Left lobe of liver (tissue), 2 donors: ENCODE results near the gene NRARP. TPM values are rescaled to one million over a fixed set of nuclear protein-coding genes. Genes with fewer than 3 reads are reported as not detected.

Experiments
- ATAC-seq: fragments of 200-7000 bp; cut with Tn5 transposase; one replicate; pipeline ENCODE4 v1.9.1; 2020; ENCODE audit warnings: mild to moderate bottlenecking, moderate library complexity
- DNase-seq: peaks from one replicate; pipeline ENCODE4 v3.0.0-alpha.2; 2020; ENCODE audit warnings: low spot score
- total RNA-seq: library from RNA; stranded (reverse); gene quantifications from one replicate; pipeline ENCODE4 v1.2.1, GENCODE V29; 2021
- donor health status: DM: no; HTN: no; CAD: no; lungs with moderate emphysema.
- donor health status: DM: no; HTN: yes; CAD: no.

The NRARP gene
- total RNA-seq, 1 donor from 2014 or later: 1.3 TPM

DNA sequence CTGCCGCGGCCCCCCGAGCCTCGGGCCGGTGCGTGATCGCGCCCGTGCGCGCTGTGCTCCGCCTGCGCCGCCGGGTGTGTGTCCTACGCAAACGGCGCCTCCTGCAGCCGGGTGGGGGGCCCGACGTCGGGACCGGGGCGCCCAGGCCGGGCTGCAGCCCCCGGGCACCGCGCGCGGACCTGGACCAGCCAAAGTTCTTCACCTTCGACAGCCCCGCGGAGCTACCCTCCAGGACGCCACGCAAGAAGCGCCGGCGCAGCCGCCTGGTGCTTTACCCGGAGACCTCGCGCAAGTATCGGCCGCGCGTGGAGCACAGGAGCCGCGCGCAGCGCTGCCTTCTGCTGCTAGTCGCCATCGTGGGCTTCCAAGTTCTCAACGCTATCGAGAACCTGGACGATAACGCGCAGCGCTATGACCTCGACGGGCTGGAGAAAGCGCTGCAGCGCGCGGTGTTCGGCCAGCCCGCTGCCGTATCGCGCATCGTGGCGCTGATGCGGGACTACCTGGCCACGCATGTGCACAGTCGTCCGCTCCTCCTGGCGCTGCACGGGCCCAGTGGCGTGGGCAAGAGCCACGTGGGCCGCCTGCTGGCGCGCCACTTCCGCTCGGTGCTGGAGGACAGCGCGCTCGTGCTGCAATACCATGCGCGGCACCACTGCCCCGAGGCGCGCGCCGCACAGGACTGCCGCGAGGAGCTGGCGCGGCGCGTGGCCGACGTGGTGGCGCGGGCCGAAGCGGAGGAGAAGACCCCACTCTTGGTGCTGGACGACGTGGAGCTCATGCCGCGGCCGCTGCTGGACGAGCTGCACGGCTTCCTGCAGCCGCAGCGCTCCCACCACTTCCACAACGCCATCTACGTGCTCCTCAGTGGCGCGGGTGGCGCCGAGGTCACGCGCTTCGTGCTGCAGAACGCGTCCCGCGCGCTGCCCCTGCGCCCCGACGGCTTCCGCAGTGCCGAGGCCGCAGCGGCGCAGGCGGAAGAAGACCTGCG lies 23.1 kb downstream of the NRARP start:
- ATAC-seq (no peak), DNase-seq (peak; percentile 47)

- ATAC-seq (peak; percentile 16), DNase-seq (peak; percentile 50)
Observed at GRCh38 chr9:137278061-137278701, 23.9 kb downstream of the NRARP start.

DNA sequence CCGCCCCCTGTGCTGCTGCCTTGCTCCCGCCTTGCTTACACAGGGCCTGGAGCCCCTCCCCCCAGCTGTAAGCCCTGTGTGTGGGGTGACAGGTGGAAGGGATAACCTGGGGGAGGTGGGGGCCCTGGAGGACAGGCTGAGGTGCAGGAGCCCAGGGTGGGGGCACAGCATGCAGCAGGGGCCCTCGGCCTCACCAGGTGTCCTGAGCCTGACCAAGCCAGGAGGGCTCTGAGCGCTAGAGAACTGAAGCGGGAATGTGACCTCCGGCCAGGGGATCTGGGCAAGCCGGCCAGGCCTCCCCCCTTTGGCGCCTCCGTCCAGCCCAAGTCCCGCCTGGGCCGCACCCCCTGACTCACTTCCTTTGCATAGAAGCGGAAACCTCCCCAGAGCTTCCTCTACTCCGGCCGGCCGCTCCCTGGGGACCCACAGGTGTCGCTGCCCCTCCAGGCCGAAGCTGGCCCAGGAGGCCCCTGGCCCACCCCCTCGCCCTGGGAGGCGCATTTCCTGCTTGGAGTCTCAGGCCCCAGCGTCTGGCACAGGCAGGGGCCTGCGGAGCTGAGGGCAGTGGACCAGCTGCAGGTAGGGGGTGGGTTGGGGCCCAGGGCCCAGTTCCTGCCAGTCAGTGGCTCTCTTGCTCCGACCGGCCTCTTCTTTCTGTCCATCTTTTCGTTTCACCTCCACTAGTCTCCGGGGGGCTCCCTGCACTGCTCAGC lies 24.6 kb downstream of the NRARP start, which contains the start of gene TOR4A:
TSS of gene TOR4A (plus strand) at position 398 of the 713 bp plus-strand sequence. CDS start 964 bp downstream, outside the sequence.
- ATAC-seq: peak; percentile 66
- peak; percentile 73 for DNase-seq

GRCh38 chr9:137276473-137277328 lies 25.4 kb downstream of the NRARP start:
- peak; percentile 44 for ATAC-seq
- DNase-seq: peak; percentile 65

DNA sequence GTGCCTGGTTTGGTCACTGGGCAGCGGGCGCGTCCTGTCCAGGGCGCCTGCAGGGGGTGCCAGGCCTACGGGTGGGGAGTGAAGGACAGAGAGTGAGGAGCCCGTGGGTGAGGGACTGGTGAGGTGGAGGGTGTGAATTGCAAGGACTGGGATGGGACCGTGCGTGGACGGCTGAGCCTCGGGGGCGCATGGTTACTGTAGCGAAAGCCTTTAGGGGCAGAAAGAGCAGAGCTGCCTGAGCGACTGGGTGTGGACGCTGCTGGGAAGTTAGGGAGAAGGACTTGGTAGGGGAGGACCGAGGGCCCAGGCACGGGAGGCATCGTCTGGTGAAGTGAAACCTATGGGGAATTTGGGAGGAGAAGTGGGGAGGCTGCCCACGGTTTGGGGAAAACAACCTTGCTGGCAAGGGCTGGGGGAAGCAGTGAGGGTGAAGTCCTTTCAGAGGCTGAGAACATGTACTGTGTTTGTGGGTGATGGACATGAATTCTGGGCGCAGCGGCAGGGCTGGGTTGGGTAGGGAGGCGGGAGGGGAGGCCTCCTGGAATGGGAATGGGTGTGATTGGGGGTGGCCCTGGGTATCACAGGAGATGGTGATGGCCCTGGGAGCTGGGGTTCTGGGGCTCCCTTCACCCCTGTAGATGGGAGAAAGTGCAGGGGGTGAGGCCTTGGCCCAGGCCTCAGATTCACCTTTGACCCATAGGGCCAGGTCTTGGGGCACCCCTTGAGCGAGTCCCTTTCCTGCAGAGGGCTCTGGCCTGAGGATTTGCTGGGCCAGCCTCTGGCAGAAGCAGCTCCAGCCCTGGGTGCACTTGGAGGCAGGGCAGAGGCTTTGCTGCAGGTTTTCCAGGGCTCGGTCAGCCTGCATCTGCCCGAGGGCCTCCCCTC lies 26.2 kb downstream of the NRARP start:
- ATAC-seq (no peak), DNase-seq (no peak)

GRCh38 chr9:137275203-137275587 lies 26.9 kb downstream of the NRARP start:
- no peak for DNase-seq
- ATAC-seq: no peak

DNA sequence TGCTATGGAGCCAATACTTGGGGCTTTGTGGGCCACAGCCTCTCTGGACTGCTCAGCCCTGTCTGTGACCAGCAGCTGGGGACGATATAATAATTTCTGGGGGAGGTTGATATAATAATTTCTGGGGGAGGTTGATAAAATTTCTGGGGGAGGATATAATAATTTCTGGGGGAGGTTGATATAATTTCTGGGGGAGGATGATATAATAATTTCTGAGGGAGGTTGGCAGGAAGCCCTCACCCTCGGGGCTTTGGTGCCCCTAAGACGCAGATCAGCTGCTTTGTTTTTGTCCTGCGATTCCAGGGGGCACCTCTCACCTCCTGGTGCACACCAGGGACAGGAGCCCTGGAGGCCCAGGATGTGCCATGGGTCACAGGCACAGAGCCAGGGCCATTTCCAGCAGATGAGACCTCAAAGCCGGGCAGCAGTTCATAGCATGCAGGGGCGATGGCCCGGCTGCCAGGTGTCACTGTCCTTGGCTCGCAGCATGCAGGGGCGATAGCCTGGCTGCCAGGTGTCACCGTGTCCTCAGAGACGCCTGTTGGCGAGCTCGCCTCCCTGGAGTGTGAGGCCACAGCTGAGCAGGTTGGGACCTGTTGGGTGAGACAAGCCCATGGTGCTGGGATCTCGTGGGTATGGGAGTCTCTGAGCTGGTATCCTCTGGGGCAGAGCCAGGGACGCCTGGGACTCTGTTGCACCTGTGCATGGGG lies 28.3 kb downstream of the NRARP start:
- ATAC-seq: peak; percentile 5
- no peak for DNase-seq

- no peak for ATAC-seq
- DNase-seq: no peak
Observed at GRCh38 chr9:137273095-137273490, 29.0 kb downstream of the NRARP start.

GRCh38 chr9:137272241-137273094 lies 29.6 kb downstream of the NRARP start:
- DNase-seq (no peak), ATAC-seq (no peak)

- ATAC-seq: no peak
- no peak for DNase-seq
Observed at GRCh38 chr9:137271696-137272076, 30.4 kb downstream of the NRARP start.

GRCh38 chr9:137270929-137271695 lies 31.0 kb downstream of the NRARP start:
- no peak for DNase-seq
- ATAC-seq: no peak

DNA sequence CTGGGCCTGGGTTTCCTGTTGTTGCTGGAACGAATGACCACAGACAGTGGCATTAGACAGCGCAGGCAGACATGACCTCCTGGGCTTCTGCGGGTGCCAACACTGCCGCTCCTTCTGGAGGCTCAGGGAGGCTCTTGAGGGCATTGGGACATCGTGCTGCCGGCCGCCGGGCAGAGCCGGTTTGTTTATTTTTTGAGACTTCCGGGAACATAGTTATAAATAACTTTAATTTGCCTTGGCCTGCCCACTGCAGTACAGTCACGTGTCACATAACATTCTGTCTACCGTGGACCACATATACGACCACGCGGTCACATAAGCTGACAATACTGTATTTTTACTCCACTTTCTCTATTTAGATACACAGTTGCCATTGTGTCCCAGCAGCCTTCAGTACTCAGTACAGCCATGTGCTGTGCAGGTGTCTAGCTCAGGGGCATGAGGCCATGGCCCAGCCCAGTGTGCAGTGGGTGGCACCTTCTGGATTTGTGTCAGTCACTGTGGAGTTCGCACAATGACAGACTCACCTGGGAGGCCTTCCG lies 32.8 kb downstream of the NRARP start:
- ATAC-seq (peak; percentile 69), DNase-seq (peak; percentile 61)

- ATAC-seq: peak; percentile 46
- DNase-seq: no peak
Observed at GRCh38 chr9:137268538-137269201, 33.4 kb downstream of the NRARP start.

GRCh38 chr9:137267933-137268355 lies 34.1 kb downstream of the NRARP start:
- no peak for DNase-seq
- no peak for ATAC-seq

DNA sequence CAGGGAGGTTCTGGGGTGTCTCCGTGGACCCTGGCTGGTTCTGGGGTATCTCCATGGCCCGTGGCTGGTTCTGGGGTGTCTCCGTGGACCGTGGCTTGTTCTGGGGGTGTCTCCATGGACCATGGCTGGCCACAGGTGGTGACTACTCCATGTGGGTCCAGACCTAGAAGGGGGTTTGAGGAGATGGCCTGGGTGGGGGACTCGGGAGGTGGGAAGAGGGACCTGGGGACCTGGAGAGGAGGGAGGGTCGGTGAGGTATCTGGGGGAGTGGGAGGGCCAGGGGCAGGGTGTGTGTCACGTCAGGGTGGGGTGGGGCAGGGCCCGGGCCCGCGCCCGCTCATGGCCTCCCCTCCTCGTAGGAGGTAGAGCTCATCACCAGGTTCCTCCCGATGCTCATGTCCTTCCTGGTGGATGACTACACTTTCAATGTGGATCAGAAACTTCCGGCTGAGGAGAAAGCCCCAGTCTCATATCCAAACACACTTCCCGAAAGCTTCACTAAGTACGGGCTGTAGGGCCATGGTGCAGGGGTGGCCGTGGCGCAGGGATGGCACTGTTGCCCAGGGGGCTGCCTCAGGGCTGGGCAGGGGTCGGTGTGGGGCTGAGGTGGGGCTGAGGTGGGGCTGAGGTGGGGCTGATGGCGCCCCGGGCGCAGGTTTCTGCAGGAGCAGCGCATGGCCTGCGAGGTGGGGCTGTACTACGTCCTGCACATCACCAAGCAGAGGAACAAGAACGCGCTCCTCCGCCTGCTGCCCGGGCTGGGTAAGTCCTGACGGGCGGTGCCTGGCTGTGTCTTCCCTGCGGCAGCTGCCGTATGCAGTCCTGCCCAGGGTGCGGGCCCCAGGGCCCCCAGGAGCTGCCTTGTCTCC lies 35.3 kb downstream of the NRARP start:
- no peak for DNase-seq
- ATAC-seq: no peak
